ENCODE data around the gene MRPS6. TPM values are rescaled to one million over a fixed set of nuclear protein-coding genes. Genes with fewer than 3 reads are reported as not detected.

MRPS6 gene
- total RNA-seq, 4 donors from 2014 or later: 17.3 to 54.8 (median 29.3) TPM

GRCh38 chr21:34029743-34030528 is 43.4 kb upstream of the MRPS6 start:
- intact Hi-C loops (cut with DNase I; ENCODE audit: low total_unique reads) (no loop called here), in situ Hi-C loops (cut with MboI; ENCODE audit: low sequenced_read_pairs in 4 of 4) (no loop called here)
- peak overlapping the region in 3 of 4 donors; percentile 22 to 51 (median 37) for H3K4me3 ChIP-seq
- no peaks in the 10 kb centered on the region for H3K27me3 ChIP-seq
- peak; percentile 53 to 68 for DNase-seq
- no peaks in the 10 kb centered on the region for H3K36me3 ChIP-seq
- H3K27ac ChIP-seq: no peak overlapping the region
- peak; percentile 100 for ATAC-seq
- no peak for TF ChIP-seq POLR2A (IDR thresholded peaks at IDR 0.05)
- TF ChIP-seq CTCF (IDR thresholded peaks at IDR 0.05 in 4 of 5, conservative IDR thresholded peaks at IDR 0.05 in 1 of 5): no peak
- no peaks in the 10 kb centered on the region for H3K4me1 ChIP-seq
- no peaks in the 10 kb centered on the region for H3K9me3 ChIP-seq

- TF ChIP-seq POLR2A (IDR thresholded peaks at IDR 0.05) (no peak), CTCF (IDR thresholded peaks at IDR 0.05 in 4 of 5, conservative IDR thresholded peaks at IDR 0.05 in 1 of 5) (no peak)
- Histone ChIP-seq H3K27me3 (no peaks in the 10 kb centered on the region), H3K27ac (no peak overlapping the region), H3K9me3 (no peaks in the 10 kb centered on the region), H3K36me3 (no peaks in the 10 kb centered on the region), H3K4me1 (no peaks in the 10 kb centered on the region), H3K4me3 (no peak overlapping the region)
- in situ Hi-C loops (cut with MboI; ENCODE audit: low sequenced_read_pairs in 4 of 4): no loop called here
- no peak for DNase-seq
- intact Hi-C loops (cut with DNase I; ENCODE audit: low total_unique reads): no loop called here
- no peak for ATAC-seq
Observed at GRCh38 chr21:34031835-34032370, 41.5 kb upstream of the MRPS6 start.

GRCh38 chr21:34034369-34035014 is 38.9 kb upstream of the MRPS6 start:
- no peak for ATAC-seq
- no peak for DNase-seq
- H3K4me1 ChIP-seq: no peaks in the 10 kb centered on the region
- intact Hi-C loops (cut with DNase I; ENCODE audit: low total_unique reads): no loop called here
- H3K27ac ChIP-seq: no peak overlapping the region
- H3K9me3 ChIP-seq: no peaks in the 10 kb centered on the region
- H3K27me3 ChIP-seq: no peaks in the 10 kb centered on the region
- in situ Hi-C loops (cut with MboI; ENCODE audit: low sequenced_read_pairs in 4 of 4): no loop called here
- H3K4me3 ChIP-seq: no peak overlapping the region
- H3K36me3 ChIP-seq: no peaks in the 10 kb centered on the region
- TF ChIP-seq POLR2A (IDR thresholded peaks at IDR 0.05) (no peak), CTCF (IDR thresholded peaks at IDR 0.05 in 4 of 5, conservative IDR thresholded peaks at IDR 0.05 in 1 of 5) (no peak)

- Histone ChIP-seq H3K27ac (no peak overlapping the region), H3K4me1 (no peaks in the 10 kb centered on the region), H3K27me3 (no peaks in the 10 kb centered on the region), H3K9me3 (no peaks in the 10 kb centered on the region), H3K4me3 (no peak overlapping the region), H3K36me3 (no peaks in the 10 kb centered on the region)
- in situ Hi-C loops (cut with MboI; ENCODE audit: low sequenced_read_pairs in 4 of 4): no loop called here
- TF ChIP-seq POLR2A (IDR thresholded peaks at IDR 0.05): no peak
- no peak for TF ChIP-seq CTCF (IDR thresholded peaks at IDR 0.05 in 4 of 5, conservative IDR thresholded peaks at IDR 0.05 in 1 of 5)
- intact Hi-C loops (cut with DNase I; ENCODE audit: low total_unique reads): no loop called here
- no peak for ATAC-seq
- DNase-seq: no peak
Observed at GRCh38 chr21:34035619-34036354, 37.6 kb upstream of the MRPS6 start.

All from gastrocnemius medialis (tissue), 4 donors.